ENCODE results near the gene GARNL3.

GRCh38 chr9:127422133-127422782 is 157.7 kb downstream of the GARNL3 start:
- no peak for TF ChIP-seq POLR2A (IDR thresholded peaks at IDR 0.05)
- no peak for TF ChIP-seq CTCF (IDR thresholded peaks at IDR 0.05)
